ENCODE data around the gene ZSCAN5B.

Gene ZSCAN5B

GRCh38 chr19:56144831-56145230, 52.8 kb downstream of the ZSCAN5B start:
- DNase-seq (ENCODE audit: low read depth, low spot score) = no peak

DNA sequence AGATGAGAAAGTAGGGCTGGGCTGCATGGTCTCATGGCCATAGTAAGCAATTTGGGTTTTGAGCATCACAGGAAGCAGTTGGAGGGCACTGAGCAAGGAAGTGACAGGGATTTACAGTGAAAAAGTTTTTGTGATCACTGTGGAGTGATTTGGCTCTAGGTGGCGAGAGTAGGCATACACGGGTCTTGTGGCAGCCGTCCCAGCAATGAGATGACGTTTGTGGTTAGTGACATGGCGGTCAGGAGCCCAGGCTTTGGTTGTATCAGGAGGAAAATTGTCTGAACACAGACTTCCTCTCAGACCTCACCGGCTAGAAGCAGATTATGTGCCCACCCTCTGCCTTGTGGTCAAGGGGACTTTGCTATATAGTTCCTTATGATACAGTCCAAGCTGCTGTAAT, 53.2 kb downstream of the ZSCAN5B start:
- no peak for DNase-seq (ENCODE audit: low read depth, low spot score)

- DNase-seq (ENCODE audit: low read depth, low spot score) = no peak
Observed at GRCh38 chr19:56142897-56143434, 54.6 kb downstream of the ZSCAN5B start.

GRCh38 chr19:56142087-56142787, 55.3 kb downstream of the ZSCAN5B start:
- DNase-seq (ENCODE audit: low read depth, low spot score) = no peak

DNA sequence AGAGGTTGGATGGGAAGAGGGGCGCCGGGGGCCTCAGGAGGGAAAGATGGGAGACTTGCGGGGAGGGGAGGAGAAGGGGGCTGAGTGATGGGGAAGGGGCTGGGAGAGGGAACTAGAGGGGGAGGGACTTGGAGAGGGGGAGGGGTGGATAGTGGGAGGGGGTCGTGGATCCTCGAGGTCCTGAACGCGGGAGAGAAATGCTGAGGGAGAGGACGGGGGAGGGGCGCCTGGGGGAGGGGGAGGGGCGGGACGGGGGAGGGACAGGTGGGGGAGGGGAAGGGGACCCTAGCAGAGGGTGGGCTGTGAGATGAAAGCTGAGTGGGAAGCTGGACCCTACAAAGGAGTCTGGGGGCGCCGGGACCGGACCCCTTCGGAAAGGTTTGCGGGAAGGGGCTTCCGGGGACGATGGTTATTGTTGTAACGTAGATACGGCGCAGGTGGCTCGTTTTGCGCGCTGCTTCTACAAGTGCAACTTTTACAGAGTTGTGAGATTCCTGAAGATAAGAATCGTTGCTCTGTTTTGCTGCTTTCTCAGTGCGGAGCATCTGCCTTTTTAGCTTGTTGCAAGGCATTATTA, 56.1 kb downstream of the ZSCAN5B start:
- no peak for DNase-seq (ENCODE audit: low read depth, low spot score)

GRCh38 chr19:56140583-56141416, 56.8 kb downstream of the ZSCAN5B start, which contains the start of gene ZNF444:
ZNF444 (plus strand) TSS chr19:56141287; CDS start chr19:56146912, 5,625 bp downstream.
- DNase-seq (ENCODE audit: low read depth, low spot score) = peak; percentile 100

GRCh38 chr19:56139847-56140582, 57.6 kb downstream of the ZSCAN5B start:
- no peak for DNase-seq (ENCODE audit: low read depth, low spot score)
